ENCODE data around the gene FBXO33.

FBXO33 gene

GRCh38 chr14:39432179-39432618 is at the start of gene FBXO33:
TSS of gene FBXO33 (minus strand) at chr14:39432433. CDS start at chr14:39432162, 271 bp downstream.
- peak; percentile 97 for DNase-seq

GRCh38 chr14:39474416-39474911 is 42.2 kb upstream of the FBXO33 start:
- no peak for DNase-seq

GRCh38 chr14:39472078-39472477 is 39.8 kb upstream of the FBXO33 start:
- DNase-seq: no peak

GRCh38 chr14:39469094-39469710 is 37.0 kb upstream of the FBXO33 start:
- peak; percentile 22 for DNase-seq

- DNase-seq: peak; percentile 11
Measured at GRCh38 chr14:39467889-39468524, 35.8 kb upstream of the FBXO33 start.

DNA sequence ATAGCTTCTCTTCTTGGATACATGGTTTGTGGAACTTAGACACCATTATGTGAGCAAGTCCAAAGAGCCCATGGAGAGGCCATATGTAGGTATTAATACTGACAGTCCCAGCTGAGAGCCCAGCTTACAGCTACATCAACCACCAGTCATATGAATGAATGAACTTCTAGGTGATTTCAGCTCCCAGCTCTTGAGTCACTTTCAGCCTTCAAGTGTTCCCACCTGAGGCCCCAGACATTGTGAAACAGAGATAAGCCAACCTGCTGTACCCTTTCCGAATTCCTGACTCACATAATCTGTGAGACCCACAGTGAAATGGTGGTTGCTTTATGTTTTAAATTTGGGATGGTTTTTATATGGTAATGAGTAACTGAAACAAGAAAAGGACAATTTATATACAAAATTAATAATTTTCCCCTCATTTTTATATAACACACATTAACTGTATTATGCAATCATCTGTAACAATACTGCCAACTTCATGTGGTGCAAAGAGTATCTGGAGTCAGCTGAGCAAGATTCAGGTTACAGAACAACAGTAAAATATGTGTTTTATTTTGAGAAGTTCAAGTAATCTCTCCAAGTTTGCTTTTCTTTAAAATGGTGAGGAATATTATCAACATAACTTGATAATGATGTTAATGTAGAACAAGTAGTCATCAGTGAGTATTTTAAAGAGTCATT is 27.7 kb upstream of the FBXO33 start:
- DNase-seq: no peak

GRCh38 chr14:39456702-39457250 is 24.5 kb upstream of the FBXO33 start:
- no peak for DNase-seq

- no peak for DNase-seq
Measured at GRCh38 chr14:39454906-39455539, 22.8 kb upstream of the FBXO33 start.

GRCh38 chr14:39452680-39453079 is 20.4 kb upstream of the FBXO33 start:
- DNase-seq: no peak

DNA sequence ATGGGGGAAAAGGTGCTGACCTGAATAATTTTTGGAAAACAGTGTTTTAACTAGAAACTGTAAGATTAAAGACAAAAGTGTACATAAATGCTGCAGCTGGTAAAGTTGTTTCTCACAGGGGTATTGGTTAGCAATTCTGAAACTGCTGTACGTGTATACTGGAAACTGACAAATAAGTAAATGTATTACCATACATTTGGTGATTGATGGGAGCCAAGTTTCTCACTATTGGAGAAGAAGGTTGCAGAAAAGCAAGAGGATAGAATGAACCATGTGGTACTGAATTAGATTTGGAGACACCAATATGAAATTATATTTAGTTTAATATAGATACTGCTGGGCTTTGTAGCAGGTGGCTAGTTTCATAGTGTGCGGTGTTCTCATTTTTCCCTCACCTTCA is 19.6 kb upstream of the FBXO33 start:
- DNase-seq: no peak

DNA sequence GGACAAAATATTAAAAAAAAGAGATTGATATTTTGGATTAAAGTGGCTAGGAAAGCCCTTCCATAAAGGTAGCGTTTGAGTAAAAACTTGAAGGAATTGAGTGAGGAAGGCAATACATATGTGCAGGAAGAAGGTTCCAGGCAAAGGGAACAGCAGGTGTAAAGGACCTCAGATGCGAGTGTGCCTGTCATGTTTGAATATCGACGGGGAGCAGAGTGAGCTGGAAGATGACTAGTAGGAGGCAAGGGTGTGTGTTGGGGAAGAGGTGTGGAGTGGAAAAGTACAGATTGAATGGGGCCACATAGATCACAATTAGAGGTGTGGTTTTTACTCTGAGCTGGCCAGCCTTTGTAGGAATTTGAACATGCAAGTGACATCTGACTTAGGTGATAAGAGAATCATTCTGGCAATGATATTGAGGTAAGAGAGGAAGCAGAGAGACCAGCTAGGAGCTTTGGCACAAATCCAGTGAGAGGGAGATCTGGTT is 15.0 kb upstream of the FBXO33 start:
- DNase-seq: no peak

DNA sequence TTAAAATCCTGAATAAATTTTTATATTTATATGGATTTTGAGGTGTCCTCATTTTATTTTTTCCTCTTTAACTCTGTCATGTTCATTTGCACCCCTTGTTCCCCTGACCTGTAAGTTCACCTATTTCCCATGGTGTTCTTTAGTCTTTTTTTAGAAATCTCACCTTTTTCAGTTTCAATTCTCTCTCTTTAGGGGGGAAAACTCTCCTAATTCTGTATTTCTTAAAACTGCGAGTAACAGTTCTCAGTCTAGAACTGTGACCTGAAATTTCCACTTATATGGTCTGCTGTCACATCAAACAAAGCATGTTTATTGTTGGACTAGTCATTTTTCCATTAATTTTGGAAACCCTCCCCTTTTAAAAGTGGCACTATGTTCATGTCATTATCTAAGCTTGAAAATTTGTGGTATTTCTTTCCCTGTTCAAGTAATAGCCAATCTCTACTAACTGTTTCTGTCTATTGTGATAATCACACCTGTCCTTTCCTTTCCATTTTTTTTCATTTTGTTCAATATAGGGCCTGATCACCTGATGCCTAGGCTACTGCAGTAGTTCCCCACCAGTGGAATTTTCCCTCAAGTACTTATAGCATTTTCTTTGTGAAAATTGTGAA is 14.0 kb upstream of the FBXO33 start:
- no peak for DNase-seq

- DNase-seq: no peak
Measured at GRCh38 chr14:39442293-39442692, 10.1 kb upstream of the FBXO33 start.

GRCh38 chr14:39441805-39442204 is 9.6 kb upstream of the FBXO33 start:
- no peak for DNase-seq

GRCh38 chr14:39440975-39441374 is 8.7 kb upstream of the FBXO33 start:
- DNase-seq: no peak

DNA sequence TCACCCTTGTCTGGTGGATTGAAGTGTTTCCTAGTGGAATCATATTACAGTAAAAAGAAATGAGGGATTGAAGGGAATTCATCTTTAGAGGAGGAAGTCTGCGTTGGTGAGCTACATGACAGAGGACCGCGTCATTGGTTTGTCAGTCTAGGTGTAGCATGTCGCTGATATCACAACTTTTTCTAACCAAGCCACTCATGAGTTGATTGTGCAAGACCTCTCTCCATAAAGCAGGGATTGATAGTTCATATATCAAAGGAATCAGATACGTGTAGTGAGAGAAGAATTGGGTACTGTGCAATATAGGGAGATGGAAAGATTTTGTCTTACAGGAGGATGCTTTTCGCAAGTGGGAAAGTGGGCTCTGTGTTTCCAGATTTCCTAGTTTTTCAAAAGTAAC is 3.0 kb upstream of the FBXO33 start:
- DNase-seq: no peak

- no peak for DNase-seq
Measured at GRCh38 chr14:39434401-39434800, 2.2 kb upstream of the FBXO33 start.

DNA sequence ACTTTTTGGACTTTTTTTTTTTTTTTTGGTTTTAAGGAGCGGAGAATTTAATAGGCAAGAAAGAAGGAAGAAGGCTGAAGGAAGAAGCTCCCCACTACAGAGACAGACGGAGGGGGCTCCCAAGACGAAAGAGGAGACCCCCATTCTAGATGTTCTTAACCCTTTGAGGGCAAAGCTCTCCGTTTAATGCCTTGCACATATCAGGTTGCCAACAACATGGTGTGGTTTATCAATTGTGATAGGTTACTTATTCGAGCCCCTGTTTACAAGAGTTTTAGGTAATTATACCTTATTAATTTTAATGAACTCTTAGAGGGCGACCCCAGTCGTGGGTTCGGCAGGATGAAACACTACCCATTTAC is 1.2 kb upstream of the FBXO33 start:
- DNase-seq: no peak

DNA sequence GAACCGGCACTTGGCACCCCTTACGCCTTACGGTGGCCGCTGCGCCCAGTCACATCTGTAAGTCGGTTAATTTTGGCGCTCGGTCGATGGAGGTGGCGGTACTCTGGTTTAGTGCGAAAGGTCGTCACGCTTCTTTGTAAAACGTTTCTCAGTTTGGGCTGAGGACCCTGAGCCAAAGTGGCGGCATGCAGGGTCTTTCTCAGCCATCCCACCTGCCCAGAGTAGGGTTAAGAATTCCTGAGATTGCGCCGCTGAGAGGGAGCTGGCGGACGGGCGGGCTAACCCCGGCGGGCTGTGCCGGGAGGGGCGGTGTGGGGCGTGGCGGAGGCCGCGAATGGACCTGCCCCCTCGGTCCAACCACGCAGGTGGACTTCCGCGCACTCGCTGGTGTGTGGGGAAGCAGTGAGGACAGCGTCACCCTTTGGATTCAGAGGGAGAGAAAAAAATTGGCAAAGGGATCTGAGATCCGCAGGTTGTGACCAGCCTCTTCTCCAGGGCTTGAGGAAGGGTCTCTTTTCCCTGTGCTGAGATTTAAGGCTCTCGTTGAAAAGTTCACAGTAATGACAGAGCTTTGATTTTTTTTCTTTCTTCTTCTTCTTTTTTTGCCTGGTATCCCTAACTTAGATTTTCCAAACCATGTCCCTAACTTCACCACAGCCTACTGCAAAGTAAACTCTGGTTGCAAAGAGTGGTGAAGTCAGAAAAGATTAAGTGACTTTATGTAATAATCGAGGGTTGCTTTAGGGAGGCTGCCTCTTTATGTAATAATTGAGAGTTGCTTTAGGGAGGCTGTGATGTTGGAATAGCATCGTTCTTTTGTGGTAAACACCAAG is 602 bp upstream of the FBXO33 start:
- peak; percentile 81 for DNase-seq

DNA sequence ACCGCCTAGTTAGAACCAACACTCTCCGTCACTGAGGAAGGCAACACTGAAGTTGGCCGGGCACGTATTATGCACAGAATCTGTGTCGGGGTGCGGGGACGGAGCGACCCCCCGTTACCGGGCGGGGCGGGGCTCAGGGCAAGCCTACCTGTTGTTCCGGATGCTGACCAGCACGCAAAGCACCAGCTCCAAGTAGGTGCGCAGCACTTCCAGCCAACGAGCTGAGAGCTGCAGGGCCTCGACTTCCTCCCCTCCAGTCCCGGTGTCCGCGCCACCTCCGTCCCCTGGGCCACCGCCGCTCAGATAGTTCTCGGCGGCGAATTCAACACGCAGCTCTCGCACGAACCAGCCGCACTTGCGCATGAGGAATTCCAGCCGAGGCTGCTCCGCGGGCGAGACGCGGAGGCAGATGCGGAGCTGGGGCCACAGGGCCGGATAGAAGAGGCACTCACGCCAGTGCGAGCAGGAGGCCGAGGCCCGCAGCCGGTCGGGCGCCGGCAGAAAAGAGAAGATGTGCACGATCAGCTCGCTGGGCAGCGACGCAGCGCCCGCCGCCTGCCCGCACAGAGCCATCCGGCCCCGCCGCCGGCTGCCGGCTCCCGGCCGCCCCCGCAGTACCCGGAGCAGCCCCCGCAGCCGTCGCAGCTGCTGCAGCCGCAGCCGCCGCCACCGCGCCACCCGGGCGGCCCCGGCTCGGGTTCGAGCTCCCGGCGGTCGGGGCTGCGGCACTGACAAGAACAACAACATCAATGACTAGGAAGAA is 636 bp downstream of the FBXO33 start:
- DNase-seq: peak; percentile 53

Measured in CD4-positive, alpha-beta T cell treated with Interleukin-12 subunit alpha and Interleukin-12 subunit beta, for 1 hour (primary cell).